Measurements from ENCODE around the gene ZYX.
"Not testable (repeated sequence)": the region's sequence is repeated elsewhere in the genome, so short reads cannot be mapped to it uniquely, and the experiment has no call there.

ZYX gene

GRCh38 chr7:143424476-143424875, 43.3 kb downstream of the ZYX start:
- not testable (repeated sequence) for DNase-seq

GRCh38 chr7:143426479-143427142, 45.5 kb downstream of the ZYX start:
- no peak for DNase-seq

GRCh38 chr7:143429770-143430698, 48.9 kb downstream of the ZYX start:
- DNase-seq: no peak

- DNase-seq: no peak
Measured at GRCh38 chr7:143431109-143431508, 50.0 kb downstream of the ZYX start.

GRCh38 chr7:143433759-143434158, 52.6 kb downstream of the ZYX start:
- DNase-seq: no peak

- no peak for DNase-seq
Measured at GRCh38 chr7:143434660-143435059, 53.5 kb downstream of the ZYX start.

GRCh38 chr7:143435266-143435665, 54.1 kb downstream of the ZYX start:
- DNase-seq: no peak

GRCh38 chr7:143436325-143436946, 55.3 kb downstream of the ZYX start:
- DNase-seq: no peak

GRCh38 chr7:143437578-143437977, 56.4 kb downstream of the ZYX start:
- DNase-seq: no peak

GRCh38 chr7:143439866-143440265, 58.7 kb downstream of the ZYX start:
- no peak for DNase-seq

Data from CD4-positive, alpha-beta T cell treated with Interleukin-12 subunit alpha and Interleukin-12 subunit beta, for 1 hour (primary cell).